Body of pancreas (tissue), 4 donors: ENCODE data around the gene KYNU. TPM values are rescaled to one million over a fixed set of nuclear protein-coding genes. Genes with fewer than 3 reads are reported as not detected.
"Not testable (repeated sequence)": the region's sequence is repeated elsewhere in the genome, so short reads cannot be mapped to it uniquely, and the experiment has no call there.

Experiments used
- ATAC-seq: fragments of 150-250 bp; one replicate; pipeline ENCODE4 v1.9.1; 2016
- DNase-seq, 4 donors: peaks; one replicate each; pipeline ENCODE4 v3.0.0-alpha.2; 2019
- H3K27ac ChIP-seq, 4 donors: fragments of 200-600 bp; sonication (generic); 1 replicate in 3 of 4; 2 replicates in 1 of 4; pipeline versions ENCODE4 v1.5.1 to v1.6.1; 2016 to 2019; ENCODE audit warnings: mild to moderate bottlenecking in 1 of 4, mixed read lengths in 1 of 4, moderate library complexity in 1 of 4
- H3K27me3 ChIP-seq, 2 donors: fragments of 200-600 bp; sonication (generic); one replicate each; pipeline ENCODE4 v1.6.0; 2016; ENCODE audit warnings: mild to moderate bottlenecking in 1 of 2
- H3K36me3 ChIP-seq, 2 donors: fragments of 200-600 bp; sonication (generic); replicated peaks in 1 of 2; 2 replicates each; pipeline ENCODE4 v1.5.1; 2016; ENCODE audit warnings: low read depth in 2 of 2; ENCODE audit not compliant: insufficient read depth in 1 of 2
- H3K4me1 ChIP-seq: fragments of 200-600 bp; sonication (generic); one replicate; pipeline ENCODE4 v1.6.0; 2016
- H3K4me3 ChIP-seq, 2 donors: fragments of 200-600 bp; sonication (generic); 1 replicate in 1 of 2; 2 replicates in 1 of 2; pipeline ENCODE4 v1.5.1; 2016 to 2019
- H3K9me3 ChIP-seq, 3 donors: fragments of 200-600 bp; sonication (generic); 1 replicate in 2 of 3; 2 replicates in 1 of 3; pipeline ENCODE4 v1.5.1; 2016
- POLR2A ChIP-seq, 3 donors: fragments of 450-650 bp; IDR thresholded peaks; one replicate each; pipeline ENCODE4 v1.6.1; 2016; ENCODE audit warnings: antibody characterized with exemption in 3 of 3, mild to moderate bottlenecking in 2 of 3
- WGBS, 2 donors: methylation state at CpG; one replicate each; pipeline ENCODE4 v1.1.5; 2017; 5-methylcytosine and 5-hydroxymethylcytosine counted together
- intact Hi-C: fragments of 100-400 bp; cut with DNase I; formaldehyde crosslinking; loops from one replicate; pipeline ENCODE4 v1.15.1; 2023
- total RNA-seq, 2 donors: library from RNA; depleted of rRNA; stranded (reverse); fragments of >200 nt; gene quantifications; one replicate each; pipeline ENCODE4 v1.1.0, GENCODE V29; 2016
- TF ChIP-seq, protein P1 (sequence below), 7 experiments: fragments of 450-650 bp in 4 of 7; fragments of 200-600 bp in 3 of 7; sonication (generic) in 3 of 7; IDR thresholded peaks; one replicate each; pipeline ENCODE4 v1.5.1; 2016 to 2019; ENCODE audit warnings: antibody characterized with exemption in 7 of 7

KYNU gene
- total RNA-seq, 2 donors from 2014 or later: 0.33 to 0.78 TPM

DNA sequence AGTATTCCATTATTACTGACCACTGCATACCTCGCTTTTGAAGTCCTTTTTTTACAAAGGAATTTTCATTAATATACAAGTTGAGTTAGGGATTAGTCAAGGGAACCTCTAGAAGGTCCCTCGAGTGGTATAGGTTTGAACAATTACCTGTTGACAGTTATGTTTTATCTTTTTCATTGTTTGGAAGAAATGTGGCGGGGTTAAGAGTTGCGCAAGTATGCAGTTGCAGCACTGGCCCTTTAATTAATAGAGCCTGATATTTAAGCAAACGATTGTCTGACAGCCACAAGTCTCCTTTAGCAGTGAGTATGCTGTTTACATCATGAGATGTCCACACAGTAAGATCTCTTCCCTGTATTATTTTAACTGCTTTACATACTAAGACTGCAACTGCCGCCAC, 24.3 kb downstream of the KYNU start:
- H3K4me1 ChIP-seq: no peaks in the 10 kb centered on the region
- no peaks in the 10 kb centered on the region for H3K9me3 ChIP-seq
- TF ChIP-seq POLR2A (IDR thresholded peaks at IDR 0.05): no peak
- TF ChIP-seq, protein P1, sequence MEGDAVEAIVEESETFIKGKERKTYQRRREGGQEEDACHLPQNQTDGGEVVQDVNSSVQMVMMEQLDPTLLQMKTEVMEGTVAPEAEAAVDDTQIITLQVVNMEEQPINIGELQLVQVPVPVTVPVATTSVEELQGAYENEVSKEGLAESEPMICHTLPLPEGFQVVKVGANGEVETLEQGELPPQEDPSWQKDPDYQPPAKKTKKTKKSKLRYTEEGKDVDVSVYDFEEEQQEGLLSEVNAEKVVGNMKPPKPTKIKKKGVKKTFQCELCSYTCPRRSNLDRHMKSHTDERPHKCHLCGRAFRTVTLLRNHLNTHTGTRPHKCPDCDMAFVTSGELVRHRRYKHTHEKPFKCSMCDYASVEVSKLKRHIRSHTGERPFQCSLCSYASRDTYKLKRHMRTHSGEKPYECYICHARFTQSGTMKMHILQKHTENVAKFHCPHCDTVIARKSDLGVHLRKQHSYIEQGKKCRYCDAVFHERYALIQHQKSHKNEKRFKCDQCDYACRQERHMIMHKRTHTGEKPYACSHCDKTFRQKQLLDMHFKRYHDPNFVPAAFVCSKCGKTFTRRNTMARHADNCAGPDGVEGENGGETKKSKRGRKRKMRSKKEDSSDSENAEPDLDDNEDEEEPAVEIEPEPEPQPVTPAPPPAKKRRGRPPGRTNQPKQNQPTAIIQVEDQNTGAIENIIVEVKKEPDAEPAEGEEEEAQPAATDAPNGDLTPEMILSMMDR (IDR thresholded peaks at IDR 0.05): no peak
- H3K27me3 ChIP-seq: no peaks in the 10 kb centered on the region
- ATAC-seq (no peak), DNase-seq (no peak)
- H3K4me3 ChIP-seq: no peak overlapping the region
- intact Hi-C loops: no loop called here
- no peak overlapping the region for H3K27ac ChIP-seq
- WGBS, 2 donors: 60 to 63% methylated on average over 6 of the region's 6 CpGs
- no peaks in the 10 kb centered on the region for H3K36me3 ChIP-seq

DNA sequence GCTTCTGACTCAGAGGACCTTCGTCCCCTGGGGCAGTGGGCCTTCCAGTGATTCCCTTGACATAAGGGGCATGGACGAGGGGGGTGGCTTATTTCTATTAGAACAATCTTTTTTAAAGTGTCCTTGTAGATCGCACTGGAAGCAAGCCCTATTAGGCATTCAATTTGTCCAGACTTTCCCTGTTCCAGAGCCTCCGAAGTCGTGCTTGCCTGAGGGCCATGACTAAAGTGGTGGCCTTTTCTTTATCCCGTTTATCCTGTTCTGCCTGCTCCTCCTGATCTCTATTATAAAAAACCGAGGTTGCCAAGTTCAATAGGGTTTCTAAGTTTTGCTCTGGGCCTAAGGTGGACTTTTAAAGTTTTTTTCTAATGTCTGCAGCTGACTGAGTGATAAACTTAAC, 26.3 kb downstream of the KYNU start:
- H3K4me3 ChIP-seq, H3K27me3 ChIP-seq, H3K36me3 ChIP-seq, H3K4me1 ChIP-seq, intact Hi-C loops, H3K27ac ChIP-seq, H3K9me3 ChIP-seq, DNase-seq, ATAC-seq: not testable (repeated sequence)
- WGBS, 2 donors: 56 to 62% methylated on average over 6 to 7 of the region's 7 CpGs

DNA sequence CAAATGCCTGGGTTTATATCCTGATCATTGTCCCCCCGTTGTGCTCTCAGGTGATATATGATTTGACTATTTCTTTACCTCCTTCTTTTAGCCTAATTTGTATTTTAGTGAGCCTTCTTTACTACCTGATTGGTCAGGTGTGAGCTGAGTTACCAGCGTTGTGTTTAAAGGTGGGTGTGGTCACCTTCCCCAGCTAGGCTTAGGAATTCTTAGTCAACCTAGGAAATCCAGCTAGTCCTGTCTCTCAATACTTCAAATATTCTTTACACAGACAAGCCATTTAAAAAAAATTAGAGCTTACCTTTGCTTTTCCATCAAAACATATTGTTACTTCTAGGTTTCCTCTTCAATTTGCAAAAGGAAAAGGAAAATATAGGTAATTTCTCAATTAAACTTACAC, 30.2 kb downstream of the KYNU start:
- Histone ChIP-seq H3K27me3 (no peaks in the 10 kb centered on the region), H3K9me3 (no peaks in the 10 kb centered on the region), H3K27ac (no peak overlapping the region), H3K4me1 (no peaks in the 10 kb centered on the region), H3K36me3 (no peaks in the 10 kb centered on the region), H3K4me3 (no peak overlapping the region)
- intact Hi-C loops: no loop called here
- TF ChIP-seq, protein P1 (IDR thresholded peaks at IDR 0.05): no peak
- TF ChIP-seq POLR2A (IDR thresholded peaks at IDR 0.05): no peak
- 61 to 76% methylated on average over 2 of the region's 2 CpGs for WGBS, 2 donors
- ATAC-seq (no peak), DNase-seq (no peak)

DNA sequence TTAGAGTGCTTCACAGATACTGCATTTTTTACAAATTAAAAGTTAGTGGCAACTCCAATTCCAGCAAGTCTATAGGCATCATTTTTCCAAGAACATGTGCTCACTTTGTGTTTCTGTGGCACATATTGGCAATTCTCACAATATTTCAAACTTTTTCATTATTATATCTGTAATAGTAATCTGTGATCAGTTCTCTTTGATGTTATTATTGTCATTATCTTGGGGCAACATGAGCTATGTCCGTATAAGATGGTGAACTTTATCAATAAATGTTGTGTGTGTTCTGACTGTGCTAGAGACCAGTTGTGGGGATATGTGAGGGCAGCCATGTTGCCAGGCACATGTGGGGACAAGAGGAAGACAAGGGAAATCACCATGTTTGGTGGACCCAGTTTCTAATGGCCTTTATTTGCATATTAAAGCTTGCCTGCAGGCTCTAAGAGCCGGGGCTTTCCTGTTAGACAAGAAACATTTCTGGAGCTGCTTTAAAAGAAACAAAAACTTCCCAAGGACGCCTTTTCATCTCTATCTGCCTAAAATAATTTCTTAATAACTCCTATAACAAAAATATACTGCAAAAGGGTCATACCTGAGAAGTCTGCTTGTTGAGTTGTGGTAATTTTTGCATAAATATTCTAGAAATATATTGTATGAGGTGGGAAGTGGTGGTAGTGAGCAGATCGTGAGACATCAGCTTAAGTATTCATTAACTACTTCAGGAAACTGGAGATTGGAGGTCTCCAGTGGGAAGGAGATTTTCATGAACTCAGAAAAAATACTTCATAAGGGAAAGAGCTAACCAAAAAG, 37.2 kb downstream of the KYNU start:
- Histone ChIP-seq H3K4me1 (no peaks in the 10 kb centered on the region), H3K27ac (no peak overlapping the region), H3K27me3 (no peaks in the 10 kb centered on the region), H3K4me3 (no peak overlapping the region), H3K9me3 (no peaks in the 10 kb centered on the region), H3K36me3 (no peaks in the 10 kb centered on the region)
- ATAC-seq (no peak), DNase-seq (no peak)
- WGBS, 2 donors: 41 to 59% methylated on average over 4 of the region's 4 CpGs
- no peak for TF ChIP-seq POLR2A (IDR thresholded peaks at IDR 0.05)
- TF ChIP-seq, protein P1 (IDR thresholded peaks at IDR 0.05): no peak
- intact Hi-C loops: no loop called here

DNA sequence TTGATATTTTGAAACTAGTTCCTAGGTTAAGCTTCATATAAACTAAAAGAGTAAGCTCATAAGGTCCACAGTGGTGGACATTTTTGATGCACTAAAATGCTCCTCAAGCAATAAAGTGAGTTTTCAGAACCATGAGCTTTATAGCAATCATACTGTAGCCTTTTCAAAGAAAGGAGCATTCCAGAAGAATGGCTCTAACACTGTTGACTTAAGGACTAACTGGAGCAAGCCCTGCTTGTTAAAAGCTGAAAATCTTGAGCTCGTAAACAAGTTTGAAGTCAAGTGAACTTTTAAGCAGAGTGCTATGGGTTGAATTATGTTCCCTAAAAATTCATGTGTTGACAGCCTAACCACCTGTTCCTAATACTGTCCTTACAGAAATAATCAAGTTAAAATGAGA, 38.0 kb downstream of the KYNU start:
- ATAC-seq: no peak
- no peak for DNase-seq
- 61 to 71% methylated on average over 1 of the region's 1 CpG for WGBS, 2 donors
- H3K4me3 ChIP-seq: no peak overlapping the region
- H3K9me3 ChIP-seq: no peaks in the 10 kb centered on the region
- TF ChIP-seq, protein P1 (IDR thresholded peaks at IDR 0.05): no peak
- H3K36me3 ChIP-seq: no peaks in the 10 kb centered on the region
- intact Hi-C loops: no loop called here
- no peak overlapping the region for H3K27ac ChIP-seq
- H3K4me1 ChIP-seq: no peaks in the 10 kb centered on the region
- H3K27me3 ChIP-seq: no peaks in the 10 kb centered on the region
